ENCODE measurements around the gene RAB24.
A peak's percentile ranks its signal among the peaks of the same experiment; 100 is the strongest.

The RAB24 gene

DNA sequence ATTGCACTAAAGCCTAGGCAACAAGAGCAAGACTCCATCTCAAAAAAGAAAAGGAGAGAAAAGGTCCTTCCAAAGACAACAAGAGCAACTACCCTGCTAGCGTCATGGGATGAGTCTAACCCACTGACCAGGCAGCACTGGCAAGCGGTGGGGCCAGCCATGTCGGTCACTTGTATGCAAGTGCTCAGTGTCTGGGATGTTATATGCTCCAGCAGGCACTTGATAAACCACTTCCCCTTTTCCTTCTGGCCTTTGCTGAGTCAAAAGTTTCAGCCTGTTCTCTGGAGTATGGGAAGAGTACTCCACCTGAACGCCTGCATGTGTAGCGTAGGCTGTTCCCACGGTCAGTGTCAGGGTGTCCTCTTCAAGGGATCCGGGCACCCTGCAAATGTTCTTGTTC, 17.4 kb upstream of the RAB24 start:
- H3K4me3 ChIP-seq (replicated peaks; ENCODE audit: low read depth, low read length), result no peak overlapping the region
- H3K27me3 ChIP-seq (replicated peaks; ENCODE audit: control insufficient read depth, insufficient read depth, low read length), result no peaks in the 10 kb centered on the region
- H3K36me3 ChIP-seq (ENCODE audit: control insufficient read depth, insufficient read depth, low read length), result peaks cover 4% of the 10 kb centered on the region
- TF ChIP-seq, protein P1, sequence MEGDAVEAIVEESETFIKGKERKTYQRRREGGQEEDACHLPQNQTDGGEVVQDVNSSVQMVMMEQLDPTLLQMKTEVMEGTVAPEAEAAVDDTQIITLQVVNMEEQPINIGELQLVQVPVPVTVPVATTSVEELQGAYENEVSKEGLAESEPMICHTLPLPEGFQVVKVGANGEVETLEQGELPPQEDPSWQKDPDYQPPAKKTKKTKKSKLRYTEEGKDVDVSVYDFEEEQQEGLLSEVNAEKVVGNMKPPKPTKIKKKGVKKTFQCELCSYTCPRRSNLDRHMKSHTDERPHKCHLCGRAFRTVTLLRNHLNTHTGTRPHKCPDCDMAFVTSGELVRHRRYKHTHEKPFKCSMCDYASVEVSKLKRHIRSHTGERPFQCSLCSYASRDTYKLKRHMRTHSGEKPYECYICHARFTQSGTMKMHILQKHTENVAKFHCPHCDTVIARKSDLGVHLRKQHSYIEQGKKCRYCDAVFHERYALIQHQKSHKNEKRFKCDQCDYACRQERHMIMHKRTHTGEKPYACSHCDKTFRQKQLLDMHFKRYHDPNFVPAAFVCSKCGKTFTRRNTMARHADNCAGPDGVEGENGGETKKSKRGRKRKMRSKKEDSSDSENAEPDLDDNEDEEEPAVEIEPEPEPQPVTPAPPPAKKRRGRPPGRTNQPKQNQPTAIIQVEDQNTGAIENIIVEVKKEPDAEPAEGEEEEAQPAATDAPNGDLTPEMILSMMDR (IDR thresholded peaks at IDR 0.05; ENCODE audit: insufficient read depth, low read length, poor library complexity, severe bottlenecking), result no peak
- DNase-seq (ENCODE audit: extremely low read depth, insufficient read length), result no peak

DNA sequence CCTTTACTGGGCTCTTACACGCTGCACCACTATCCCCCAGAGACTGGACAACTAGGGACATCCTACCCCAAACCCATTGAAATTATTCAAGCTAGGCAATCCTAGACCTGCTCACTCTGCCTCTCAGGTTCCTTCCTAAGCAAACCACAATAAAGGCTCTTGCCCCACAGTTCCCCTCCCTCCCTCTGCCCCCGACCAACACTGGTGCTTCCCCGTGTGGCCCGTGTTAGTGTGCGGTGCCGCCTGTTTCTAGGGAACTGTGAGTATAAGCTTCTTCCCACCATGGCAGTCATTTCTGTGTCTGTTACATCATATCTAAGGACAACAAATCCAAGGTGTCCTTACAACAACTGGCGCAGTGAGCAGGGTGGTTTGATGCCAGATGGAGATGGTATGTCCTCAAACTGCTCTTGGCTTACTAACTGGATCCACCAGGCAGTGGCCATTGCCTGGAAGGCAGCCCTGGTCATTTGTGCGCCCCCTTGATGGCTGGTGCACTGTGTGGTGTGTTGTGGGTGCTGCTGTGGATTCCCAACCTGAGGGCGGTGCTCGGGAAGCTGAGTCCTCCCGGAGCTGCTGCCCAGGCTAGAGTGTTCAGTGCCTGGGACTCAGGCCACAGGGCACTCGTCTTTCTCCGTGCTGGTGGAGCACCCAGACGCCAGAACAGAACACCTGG, 16.5 kb upstream of the RAB24 start:
- no peaks in the 10 kb centered on the region for H3K27me3 ChIP-seq (replicated peaks; ENCODE audit: control insufficient read depth, insufficient read depth, low read length)
- TF ChIP-seq, protein P1 (IDR thresholded peaks at IDR 0.05; ENCODE audit: insufficient read depth, low read length, poor library complexity, severe bottlenecking), result no peak

DNA sequence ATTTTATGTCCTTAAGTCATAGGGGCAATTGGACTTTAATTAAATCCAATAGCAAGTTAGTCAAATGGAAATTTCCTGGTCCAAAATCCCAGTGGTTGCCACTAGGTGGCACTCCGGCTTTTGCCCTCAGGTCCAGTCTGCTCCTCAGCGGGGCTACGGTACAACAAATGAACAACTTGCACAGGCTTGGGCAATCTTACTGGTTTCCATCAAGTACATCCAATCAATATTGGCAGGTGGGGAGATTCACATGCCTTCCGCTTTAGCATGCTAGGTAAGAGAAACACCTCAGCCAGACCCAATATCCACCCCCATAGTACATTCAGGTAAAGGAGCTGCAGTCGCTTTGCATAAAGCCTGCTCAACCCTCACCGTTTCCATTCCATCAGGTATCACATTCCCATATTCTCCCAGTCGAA, 14.4 kb upstream of the RAB24 start:
- TF ChIP-seq, protein P1 (IDR thresholded peaks at IDR 0.05; ENCODE audit: insufficient read depth, low read length, poor library complexity, severe bottlenecking), result peak; percentile 84
- H3K4me3 ChIP-seq (replicated peaks; ENCODE audit: low read depth, low read length), result no peak overlapping the region

More for the DNA sequence above, 16.5 kb upstream of the RAB24 start:
- no peak for DNase-seq (ENCODE audit: extremely low read depth, insufficient read length)
- no peak overlapping the region for H3K4me3 ChIP-seq (replicated peaks; ENCODE audit: low read depth, low read length)
- H3K36me3 ChIP-seq (ENCODE audit: control insufficient read depth, insufficient read depth, low read length), result peaks cover 4% of the 10 kb centered on the region

DNA sequence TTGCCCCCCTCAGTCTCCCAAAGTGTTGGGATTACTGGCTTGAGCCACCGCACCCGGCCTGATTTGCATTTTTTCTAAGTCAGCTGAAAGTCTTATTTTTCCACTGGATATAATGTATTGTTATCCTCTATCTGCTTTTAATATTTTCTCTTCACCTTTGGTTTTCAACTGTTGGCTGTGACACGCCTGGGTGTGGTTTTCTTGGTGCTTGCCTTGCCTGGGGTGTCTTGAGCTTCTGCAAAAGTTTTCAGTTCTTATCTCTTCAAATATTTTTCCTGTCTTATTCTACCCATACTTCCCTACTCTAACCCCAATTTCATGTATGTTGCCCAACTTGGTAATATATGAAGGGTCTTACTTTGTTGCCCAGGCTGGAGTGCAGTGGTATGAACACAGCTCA, 12.5 kb upstream of the RAB24 start:
- no peak for DNase-seq (ENCODE audit: extremely low read depth, insufficient read length)
- TF ChIP-seq, protein P1 (IDR thresholded peaks at IDR 0.05; ENCODE audit: insufficient read depth, low read length, poor library complexity, severe bottlenecking), result no peak

More for the DNA sequence above, 14.4 kb upstream of the RAB24 start:
- Histone ChIP-seq H3K36me3 (ENCODE audit: control insufficient read depth, insufficient read depth, low read length) (peaks cover 2% of the 10 kb centered on the region), H3K27me3 (replicated peaks; ENCODE audit: control insufficient read depth, insufficient read depth, low read length) (no peaks in the 10 kb centered on the region)
- DNase-seq (ENCODE audit: extremely low read depth, insufficient read length), result no peak

DNA sequence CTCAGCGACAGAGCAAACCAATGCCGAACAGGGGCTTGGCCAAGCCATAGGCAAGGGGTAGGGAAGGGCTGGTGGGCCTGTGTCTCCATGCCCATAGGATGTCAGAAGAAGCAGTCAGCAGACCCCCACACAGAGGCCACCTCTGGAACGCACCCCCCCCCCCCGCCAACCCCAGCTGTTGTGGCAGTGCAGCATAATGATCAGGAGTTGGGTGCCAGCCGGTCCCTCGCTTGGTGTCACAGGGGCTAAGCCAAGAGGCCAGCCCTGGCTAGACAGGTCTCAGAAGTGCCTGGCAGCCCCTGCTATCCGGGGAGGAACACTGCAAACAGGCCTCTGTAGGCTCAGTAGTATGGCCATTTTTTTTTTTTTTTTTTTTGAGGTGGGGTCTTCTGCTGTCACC, 11.9 kb upstream of the RAB24 start:
- Histone ChIP-seq H3K4me3 (replicated peaks; ENCODE audit: low read depth, low read length) (no peak overlapping the region), H3K27me3 (replicated peaks; ENCODE audit: control insufficient read depth, insufficient read depth, low read length) (no peaks in the 10 kb centered on the region), H3K36me3 (ENCODE audit: control insufficient read depth, insufficient read depth, low read length) (peaks cover 2% of the 10 kb centered on the region; the same call in 1 of the 2 replicates)
- TF ChIP-seq, protein P1 (IDR thresholded peaks at IDR 0.05; ENCODE audit: insufficient read depth, low read length, poor library complexity, severe bottlenecking), result no peak
- no peak for DNase-seq (ENCODE audit: extremely low read depth, insufficient read length)

More for the DNA sequence above, 12.5 kb upstream of the RAB24 start:
- H3K4me3 ChIP-seq (replicated peaks; ENCODE audit: low read depth, low read length), result no peak overlapping the region
- no peaks in the 10 kb centered on the region for H3K27me3 ChIP-seq (replicated peaks; ENCODE audit: control insufficient read depth, insufficient read depth, low read length)
- H3K36me3 ChIP-seq (ENCODE audit: control insufficient read depth, insufficient read depth, low read length), result peaks cover 2% of the 10 kb centered on the region
